Right renal cortex interstitium (tissue), 3 donors: Measurements from ENCODE around the gene PLEKHA7. TPM values are rescaled to one million over a fixed set of nuclear protein-coding genes. Genes with fewer than 3 reads are reported as not detected.
"Not testable (repeated sequence)": the region's sequence is repeated elsewhere in the genome, so short reads cannot be mapped to it uniquely, and the experiment has no call there.

Experiments used
- DNase-seq, 3 donors: peaks; one replicate each; pipeline ENCODE4 v3.0.0-alpha.2; 2013; ENCODE audit warnings: low read depth in 3 of 3, low spot score in 2 of 3
- polyA plus RNA-seq, 3 donors: library from polyadenylated mRNA; unstranded; fragments of 120-200 nt; gene quantifications; one replicate each; pipeline ENCODE4 v1.2.1, GENCODE V29; 2013; ENCODE audit not compliant: insufficient read length in 3 of 3

The PLEKHA7 gene
- polyA plus RNA-seq, 3 donors: 48.3 to 53.0 (median 49.3) TPM

GRCh38 chr11:17012712-17013547 is 1.3 kb downstream of the PLEKHA7 start:
- DNase-seq: no peak

GRCh38 chr11:17012179-17012578 is 2.0 kb downstream of the PLEKHA7 start:
- DNase-seq: no peak

- DNase-seq: no peak
Observed at GRCh38 chr11:17010851-17011420, 3.3 kb downstream of the PLEKHA7 start.

- DNase-seq: no peak
Observed at GRCh38 chr11:17008099-17008498, 6.1 kb downstream of the PLEKHA7 start.

- no peak for DNase-seq
Observed at GRCh38 chr11:17005646-17006045, 8.6 kb downstream of the PLEKHA7 start.

- DNase-seq: no peak
Observed at GRCh38 chr11:17004486-17005148, 9.6 kb downstream of the PLEKHA7 start.

GRCh38 chr11:17003426-17003825 is 10.8 kb downstream of the PLEKHA7 start:
- DNase-seq: no peak

- DNase-seq: no peak
Observed at GRCh38 chr11:17002543-17002942, 11.7 kb downstream of the PLEKHA7 start.

- no peak for DNase-seq
Observed at GRCh38 chr11:17001806-17002205, 12.4 kb downstream of the PLEKHA7 start.

GRCh38 chr11:17000987-17001386 is 13.2 kb downstream of the PLEKHA7 start:
- DNase-seq: no peak

GRCh38 chr11:17000253-17000652 is 14.0 kb downstream of the PLEKHA7 start:
- not testable (repeated sequence) for DNase-seq

- DNase-seq: no peak
Observed at GRCh38 chr11:16999116-16999515, 15.1 kb downstream of the PLEKHA7 start.

GRCh38 chr11:16997624-16998023 is 16.6 kb downstream of the PLEKHA7 start:
- no peak for DNase-seq

- no peak for DNase-seq
Observed at GRCh38 chr11:16993495-16993894, 20.7 kb downstream of the PLEKHA7 start.

- DNase-seq: no peak
Observed at GRCh38 chr11:16992846-16993245, 21.4 kb downstream of the PLEKHA7 start.

GRCh38 chr11:16989554-16989953 is 24.7 kb downstream of the PLEKHA7 start:
- no peak for DNase-seq

GRCh38 chr11:16987205-16987568 is 27.0 kb downstream of the PLEKHA7 start:
- DNase-seq: no peak

- no peak for DNase-seq
Observed at GRCh38 chr11:16986434-16987204, 27.6 kb downstream of the PLEKHA7 start.

- DNase-seq: no peak
Observed at GRCh38 chr11:16985297-16985696, 28.9 kb downstream of the PLEKHA7 start.

- DNase-seq: no peak
Observed at GRCh38 chr11:16984229-16984628, 30.0 kb downstream of the PLEKHA7 start.

GRCh38 chr11:16982809-16983208 is 31.4 kb downstream of the PLEKHA7 start:
- no peak for DNase-seq
